IMR-90 (cell line): ENCODE data around the gene PLVAP.

ENCODE experiments used
- BHLHE40 ChIP-seq: fragments of 150-350 bp; IDR thresholded peaks from 2 replicates; pipeline ENCODE4 v1.6.1; 2016; ENCODE audit warnings: mild to moderate bottlenecking, low read depth, low read length
- FOS ChIP-seq: fragments of 150-350 bp; IDR thresholded peaks from 2 replicates; pipeline ENCODE4 v1.6.1; 2016; ENCODE audit warnings: low read depth, low read length
- MAZ ChIP-seq: IDR thresholded peaks from 2 replicates; pipeline ENCODE4 v1.6.1; 2012; ENCODE audit warnings: low read depth, mild to moderate bottlenecking, low read length, improper control_type of control experiment, moderate library complexity, borderline replicate concordance
- MXI1 ChIP-seq: IDR thresholded peaks from 2 replicates; pipeline ENCODE4 v1.6.1; 2012; ENCODE audit warnings: low read depth, mild to moderate bottlenecking, low read length, moderate library complexity, borderline replicate concordance
- POLR2A ChIP-seq: IDR thresholded peaks from 2 replicates; pipeline ENCODE4 v1.6.1; 2012; ENCODE audit warnings: mild to moderate bottlenecking, low read depth, low read length
- RAD21 ChIP-seq: IDR thresholded peaks from 2 replicates; pipeline ENCODE4 v1.6.1; 2012; ENCODE audit warnings: low read length, improper control_type of control experiment
- RFX5 ChIP-seq: IDR thresholded peaks from 2 replicates; pipeline ENCODE4 v1.8.0; 2012; ENCODE audit warnings: low read depth, mild to moderate bottlenecking, low read length, moderate library complexity
- SMC3 ChIP-seq: fragments of 150-350 bp; IDR thresholded peaks from 2 replicates; pipeline ENCODE4 v1.6.1; 2016; ENCODE audit warnings: low read depth, mild to moderate bottlenecking, antibody characterized with exemption, low read length, moderate library complexity
- TF ChIP-seq, protein P1 (sequence below): conservative IDR thresholded peaks from 2 replicates; pipeline ENCODE4 v1.5.1; 2012; ENCODE audit warnings: mild to moderate bottlenecking, low read depth, low read length, improper control_type of control experiment
- TF ChIP-seq, protein P2 (sequence below): fragments of 150-350 bp; IDR thresholded peaks from 2 replicates; pipeline ENCODE4 v1.6.1; 2017; ENCODE audit warnings: mild to moderate bottlenecking, antibody characterized with exemption, low read length, low read depth

DNA sequence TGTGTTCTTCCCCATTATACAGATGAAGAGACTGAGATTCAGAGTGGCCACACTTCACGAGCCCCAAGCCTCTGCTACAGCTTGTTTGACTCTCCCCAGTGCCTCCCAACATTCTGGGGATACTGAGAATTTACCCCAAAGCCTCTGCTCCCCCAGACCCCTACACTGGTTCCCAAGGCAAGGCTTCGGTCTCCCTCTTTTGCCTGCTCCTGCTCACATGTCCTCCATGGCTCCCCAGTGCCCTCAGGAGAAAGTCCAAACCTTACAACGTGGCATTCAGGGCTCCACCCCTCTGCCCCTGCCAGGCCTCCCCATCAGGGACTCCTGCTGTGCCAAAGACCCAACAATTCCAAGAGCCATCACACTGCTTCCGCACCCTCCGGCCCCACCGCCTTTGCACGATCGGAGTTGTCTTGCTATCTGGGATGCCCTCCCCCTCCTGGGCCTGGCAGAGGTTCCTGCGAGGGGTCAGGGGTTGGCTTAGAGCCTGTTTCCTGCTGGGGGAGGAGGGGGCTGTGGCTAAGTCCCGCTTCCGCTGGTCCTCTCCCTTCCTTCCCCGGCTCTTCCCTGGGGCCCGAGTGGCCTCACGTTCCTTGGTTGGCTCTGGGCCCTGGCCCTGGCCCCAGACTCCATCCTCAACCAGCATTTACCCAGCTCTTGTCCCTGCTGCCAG lies 24.4 kb downstream of the PLVAP start:
- TF ChIP-seq, protein P1, sequence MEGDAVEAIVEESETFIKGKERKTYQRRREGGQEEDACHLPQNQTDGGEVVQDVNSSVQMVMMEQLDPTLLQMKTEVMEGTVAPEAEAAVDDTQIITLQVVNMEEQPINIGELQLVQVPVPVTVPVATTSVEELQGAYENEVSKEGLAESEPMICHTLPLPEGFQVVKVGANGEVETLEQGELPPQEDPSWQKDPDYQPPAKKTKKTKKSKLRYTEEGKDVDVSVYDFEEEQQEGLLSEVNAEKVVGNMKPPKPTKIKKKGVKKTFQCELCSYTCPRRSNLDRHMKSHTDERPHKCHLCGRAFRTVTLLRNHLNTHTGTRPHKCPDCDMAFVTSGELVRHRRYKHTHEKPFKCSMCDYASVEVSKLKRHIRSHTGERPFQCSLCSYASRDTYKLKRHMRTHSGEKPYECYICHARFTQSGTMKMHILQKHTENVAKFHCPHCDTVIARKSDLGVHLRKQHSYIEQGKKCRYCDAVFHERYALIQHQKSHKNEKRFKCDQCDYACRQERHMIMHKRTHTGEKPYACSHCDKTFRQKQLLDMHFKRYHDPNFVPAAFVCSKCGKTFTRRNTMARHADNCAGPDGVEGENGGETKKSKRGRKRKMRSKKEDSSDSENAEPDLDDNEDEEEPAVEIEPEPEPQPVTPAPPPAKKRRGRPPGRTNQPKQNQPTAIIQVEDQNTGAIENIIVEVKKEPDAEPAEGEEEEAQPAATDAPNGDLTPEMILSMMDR: no peak
- TF ChIP-seq POLR2A (no peak), MAZ (no peak), MXI1 (no peak), BHLHE40 (no peak), RFX5 (no peak), RAD21 (no peak), FOS (no peak), SMC3 (no peak)
- TF ChIP-seq, protein P2, sequence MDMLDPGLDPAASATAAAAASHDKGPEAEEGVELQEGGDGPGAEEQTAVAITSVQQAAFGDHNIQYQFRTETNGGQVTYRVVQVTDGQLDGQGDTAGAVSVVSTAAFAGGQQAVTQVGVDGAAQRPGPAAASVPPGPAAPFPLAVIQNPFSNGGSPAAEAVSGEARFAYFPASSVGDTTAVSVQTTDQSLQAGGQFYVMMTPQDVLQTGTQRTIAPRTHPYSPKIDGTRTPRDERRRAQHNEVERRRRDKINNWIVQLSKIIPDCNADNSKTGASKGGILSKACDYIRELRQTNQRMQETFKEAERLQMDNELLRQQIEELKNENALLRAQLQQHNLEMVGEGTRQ: no peak
